ENCODE data around the gene SDHAF1.

The SDHAF1 gene

GRCh38 chr19:36008336-36008978 lies 13.5 kb downstream of the SDHAF1 start, which contains the start of gene SYNE4:
TSS of gene SYNE4 (minus strand) at chr19:36008813. CDS start at chr19:36008681, 132 bp downstream.
- Histone ChIP-seq H3K4me2 (ENCODE audit: low read depth, low read length, poor library complexity, severe bottlenecking) (no peak within 1 kb of the TSS), H3K9me3 (ENCODE audit: insufficient read depth, low read depth, low read length) (no peaks in the 10 kb centered on the region), H3K4me1 (ENCODE audit: insufficient read depth, low read length, poor library complexity, severe bottlenecking) (no peaks in the 10 kb centered on the region), H4K20me1 (ENCODE audit: insufficient read depth, low read length, poor library complexity, severe bottlenecking) (no peaks in the 10 kb centered on the region), H3K9ac (ENCODE audit: low read depth, low read length, poor library complexity, severe bottlenecking) (no peak within 1 kb of the TSS), H3K79me2 (ENCODE audit: insufficient read depth, low read length) (peaks cover 6% of the 10 kb centered on the region; the same call in 1 of the 2 replicates), H2AFZ (ENCODE audit: low read length) (no peak within 1 kb of the TSS), H3K4me3 (ENCODE audit: low read length, poor library complexity, severe bottlenecking) (no peak within 1 kb of the TSS), H3K9me2 (replicated peaks; ENCODE audit: low read depth, low read length) (no peaks in the 10 kb centered on the region), H3F3A (ENCODE audit: low read depth) (no peaks in the 10 kb centered on the region), H3K36me3 (ENCODE audit: insufficient read depth, low read length) (no peaks in the 10 kb centered on the region), H3K27me3 (ENCODE audit: insufficient read depth, low read length, poor library complexity, severe bottlenecking) (no peaks in the 10 kb centered on the region)
- no peak for TF ChIP-seq CTCF (conservative IDR thresholded peaks at IDR 0.05; ENCODE audit: low read length)
- TF ChIP-seq EZH2phosphoT487 (IDR thresholded peaks at IDR 0.05; ENCODE audit: borderline replicate concordance): no peak

GRCh38 chr19:36009220-36009619 lies 14.2 kb downstream of the SDHAF1 start:
- Histone ChIP-seq H3K4me2 (ENCODE audit: low read depth, low read length, poor library complexity, severe bottlenecking) (no peak overlapping the region), H2AFZ (ENCODE audit: low read length) (no peak overlapping the region), H3K9me3 (ENCODE audit: insufficient read depth, low read depth, low read length) (no peaks in the 10 kb centered on the region), H3K4me3 (ENCODE audit: low read length, poor library complexity, severe bottlenecking) (no peak overlapping the region), H3K9me2 (replicated peaks; ENCODE audit: low read depth, low read length) (no peaks in the 10 kb centered on the region), H3F3A (ENCODE audit: low read depth) (no peaks in the 10 kb centered on the region), H3K27me3 (ENCODE audit: insufficient read depth, low read length, poor library complexity, severe bottlenecking) (no peaks in the 10 kb centered on the region), H3K36me3 (ENCODE audit: insufficient read depth, low read length) (no peaks in the 10 kb centered on the region), H3K4me1 (ENCODE audit: insufficient read depth, low read length, poor library complexity, severe bottlenecking) (peaks cover 2% of the 10 kb centered on the region), H4K20me1 (ENCODE audit: insufficient read depth, low read length, poor library complexity, severe bottlenecking) (no peaks in the 10 kb centered on the region), H3K9ac (ENCODE audit: low read depth, low read length, poor library complexity, severe bottlenecking) (no peak overlapping the region), H3K79me2 (ENCODE audit: insufficient read depth, low read length) (peaks cover 10% of the 10 kb centered on the region; the same call in 1 of the 2 replicates)
- TF ChIP-seq EZH2phosphoT487 (IDR thresholded peaks at IDR 0.05; ENCODE audit: borderline replicate concordance) (no peak), CTCF (conservative IDR thresholded peaks at IDR 0.05; ENCODE audit: low read length) (no peak)

DNA sequence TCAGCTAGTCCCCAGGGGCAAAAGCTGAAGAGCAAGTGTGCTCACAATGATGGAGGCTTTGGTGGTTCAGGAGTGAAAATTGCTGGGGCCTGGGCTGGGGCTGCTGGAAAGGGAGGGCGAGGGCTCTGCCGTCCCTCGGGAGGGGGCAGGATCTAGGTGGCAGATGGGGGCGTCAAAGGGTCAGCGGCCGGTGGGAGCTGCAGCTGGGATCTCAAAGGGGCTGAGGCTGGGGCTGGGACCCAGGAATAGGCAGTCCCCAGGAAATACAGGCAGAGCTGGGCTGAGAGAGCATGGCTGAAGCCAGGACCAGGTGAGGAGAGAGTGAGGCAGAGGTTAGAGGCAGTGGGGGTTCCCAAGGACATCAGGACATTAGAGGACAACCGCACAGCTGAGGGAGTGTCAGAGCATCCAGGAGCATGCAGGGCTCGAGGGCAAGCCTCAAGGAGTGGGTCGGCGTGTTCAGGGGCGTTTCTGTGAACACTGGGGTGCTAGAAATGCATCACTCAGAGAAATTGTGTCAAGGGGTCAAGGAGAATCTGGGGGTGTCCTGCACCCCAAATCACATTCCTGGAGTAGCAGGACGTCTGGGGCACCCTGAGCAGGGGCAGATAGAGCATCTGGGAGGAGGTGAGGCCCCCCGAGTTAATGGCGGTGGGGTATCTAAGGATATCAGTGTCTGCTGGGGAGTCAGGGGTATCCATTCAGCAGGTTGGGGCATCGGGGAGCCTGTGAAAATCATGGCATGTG lies 14.8 kb downstream of the SDHAF1 start:
- H3F3A ChIP-seq (ENCODE audit: low read depth): no peaks in the 10 kb centered on the region
- no peaks in the 10 kb centered on the region for H4K20me1 ChIP-seq (ENCODE audit: insufficient read depth, low read length, poor library complexity, severe bottlenecking)
- peaks cover 14% of the 10 kb centered on the region for H3K79me2 ChIP-seq (ENCODE audit: insufficient read depth, low read length)
- H3K9me3 ChIP-seq (ENCODE audit: insufficient read depth, low read depth, low read length): no peaks in the 10 kb centered on the region
- no peak overlapping the region for H3K9ac ChIP-seq (ENCODE audit: low read depth, low read length, poor library complexity, severe bottlenecking)
- H2AFZ ChIP-seq (ENCODE audit: low read length): no peak overlapping the region
- TF ChIP-seq EZH2phosphoT487 (IDR thresholded peaks at IDR 0.05; ENCODE audit: borderline replicate concordance): no peak
- TF ChIP-seq CTCF (conservative IDR thresholded peaks at IDR 0.05; ENCODE audit: low read length): no peak
- no peaks in the 10 kb centered on the region for H3K9me2 ChIP-seq (replicated peaks; ENCODE audit: low read depth, low read length)
- H3K4me3 ChIP-seq (ENCODE audit: low read length, poor library complexity, severe bottlenecking): no peak overlapping the region
- no peaks in the 10 kb centered on the region for H3K27me3 ChIP-seq (ENCODE audit: insufficient read depth, low read length, poor library complexity, severe bottlenecking)
- no peak overlapping the region for H3K4me2 ChIP-seq (ENCODE audit: low read depth, low read length, poor library complexity, severe bottlenecking)
- no peaks in the 10 kb centered on the region for H3K36me3 ChIP-seq (ENCODE audit: insufficient read depth, low read length)
- H3K4me1 ChIP-seq (ENCODE audit: insufficient read depth, low read length, poor library complexity, severe bottlenecking): peaks cover 3% of the 10 kb centered on the region

All from Loucy (cell line).